ENCODE results near the gene N4BP2L2. TPM values are rescaled to one million over a fixed set of nuclear protein-coding genes. Genes with fewer than 3 reads are reported as not detected.

The N4BP2L2 gene
- total and polyA plus RNA-seq, 2 of the 13 experiments (the other 11 are each of a cell fraction or from before 2014, with no cell fraction given): 58.9 to 81.2 TPM

DNA sequence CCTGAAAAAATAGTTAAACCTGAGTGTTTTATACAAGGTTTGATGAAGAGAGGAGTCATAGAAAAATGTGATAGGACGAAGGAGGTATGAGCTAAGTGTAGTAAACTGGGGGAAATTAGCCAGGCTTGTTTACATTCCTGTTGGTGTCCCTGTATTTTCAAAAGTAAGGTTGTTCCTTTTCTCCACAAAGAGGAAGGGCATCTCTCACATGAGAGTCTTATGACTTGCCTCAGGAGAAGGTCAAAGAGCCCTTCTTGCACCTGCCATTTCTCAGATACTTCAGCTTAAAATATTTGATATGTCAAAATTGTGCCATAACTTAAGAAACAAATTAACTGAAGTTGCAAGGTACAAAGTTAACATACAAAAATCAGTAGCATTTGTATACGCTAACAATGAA lies 3.6 kb upstream of the N4BP2L2 start:
- ATAC-seq: no peak
- H3K4me1 ChIP-seq (ENCODE audit: insufficient read depth, low read length): peaks cover 6% of the 10 kb centered on the region; the same call in 1 of the 2 replicates
- no peak overlapping the region for H2AFZ ChIP-seq (ENCODE audit: low read length)
- H3K4me2 ChIP-seq (ENCODE audit: low read depth, low read length): no peak overlapping the region
- no peak overlapping the region for H3K27ac ChIP-seq (ENCODE audit: extremely low read length, insufficient read depth, low read length)
- no peak overlapping the region for H3K4me3 ChIP-seq (replicated peaks in 1 of 3; ENCODE audit: insufficient read depth in 1 of 3, low read depth in 2 of 3, low read length in 3 of 3)
- H3K9ac ChIP-seq (ENCODE audit: insufficient read depth, low read depth, low read length): no peak overlapping the region
- H3K36me3 ChIP-seq (replicated peaks in 1 of 2; ENCODE audit: control insufficient read depth in 1 of 2, insufficient read depth in 2 of 2, low read length in 2 of 2): no peaks in the 10 kb centered on the region
- peaks cover 11% of the 10 kb centered on the region for H3K79me2 ChIP-seq (ENCODE audit: insufficient read depth, low read length)
- POLR2A ChIA-PET: interaction anchor here (0.9 kb wide), 1 partner anchor 43 kb away, joined by 3 read pairs; no protein-coding TSS in a partner anchor
- WGBS (ENCODE audit: low lambda C conversion rate): 57% methylated on average over 2 of the region's 2 CpGs
- BruUV-seq (replicated peaks): no TSS peak
- no peak for TF ChIP-seq SIN3A (IDR thresholded peaks at IDR 0.05; ENCODE audit: borderline replicate concordance, low read depth, low read length)
- TF ChIP-seq POLR2AphosphoS2 (IDR thresholded peaks at IDR 0.05; ENCODE audit: low read depth, low read length): no peak
- TF ChIP-seq ZNF713 (CRISPR knock-in tag; IDR thresholded peaks at IDR 0.05): no peak
- no peak for TF ChIP-seq MYC (CRISPR knock-in tag; IDR thresholded peaks at IDR 0.05; ENCODE audit: borderline replicate concordance)
- TF ChIP-seq NPAS2 (CRISPR knock-in tag; IDR thresholded peaks at IDR 0.05; ENCODE audit: borderline replicate concordance): no peak
- no peak for TF ChIP-seq MAFF (IDR thresholded peaks at IDR 0.05; ENCODE audit: low read depth, low read length)
- TF ChIP-seq CEBPB (IDR thresholded peaks at IDR 0.05; ENCODE audit: borderline replicate concordance, low read depth, low read length): no peak
- no peak for TF ChIP-seq SSRP1 (CRISPR knock-in tag; IDR thresholded peaks at IDR 0.05)
- TF ChIP-seq, protein P1, sequence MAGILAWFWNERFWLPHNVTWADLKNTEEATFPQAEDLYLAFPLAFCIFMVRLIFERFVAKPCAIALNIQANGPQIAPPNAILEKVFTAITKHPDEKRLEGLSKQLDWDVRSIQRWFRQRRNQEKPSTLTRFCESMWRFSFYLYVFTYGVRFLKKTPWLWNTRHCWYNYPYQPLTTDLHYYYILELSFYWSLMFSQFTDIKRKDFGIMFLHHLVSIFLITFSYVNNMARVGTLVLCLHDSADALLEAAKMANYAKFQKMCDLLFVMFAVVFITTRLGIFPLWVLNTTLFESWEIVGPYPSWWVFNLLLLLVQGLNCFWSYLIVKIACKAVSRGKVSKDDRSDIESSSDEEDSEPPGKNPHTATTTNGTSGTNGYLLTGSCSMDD (CRISPR knock-in tag; IDR thresholded peaks at IDR 0.05): no peak
- no peaks in the 10 kb centered on the region for H3K9me3 ChIP-seq (ENCODE audit: low read length)
- no peaks in the 10 kb centered on the region for H4K20me1 ChIP-seq (ENCODE audit: insufficient read depth, low read length)
- intact Hi-C loops (cut with micrococcal nuclease; ENCODE audit: unreplicated experiment): no loop called here
- in situ Hi-C loops (cut with HindIII; ENCODE audit: extremely low pct_ligation_motif_present, low pct_unique_long_range_greater_than_20kb): no loop called here
- FAIRE-seq: no peak
- H3K27me3 ChIP-seq (ENCODE audit: control insufficient read depth in 1 of 2, insufficient read depth in 2 of 2, low read length in 2 of 2): no peaks in the 10 kb centered on the region; a peak in 2 of 5 replicates
- CTCF ChIA-PET (ENCODE audit: low intra/inter-chr PET ratio, low total read pairs): no interaction called here
- DNase-seq (ENCODE audit: low spot score): no peak
